Transverse colon (tissue), 3 donors: ENCODE measurements around the gene OSBP.
"Not testable (repeated sequence)": the region's sequence is repeated elsewhere in the genome, so short reads cannot be mapped to it uniquely, and the experiment has no call there.

ENCODE experiments used
- POLR2A ChIP-seq: fragments of 450-650 bp; IDR thresholded peaks from one replicate; pipeline ENCODE4 v1.6.1; 2016; ENCODE audit warnings: antibody characterized with exemption, mild to moderate bottlenecking, moderate library complexity
- POLR2AphosphoS5 ChIP-seq, 3 donors: sonication (generic); formaldehyde crosslinking; IDR thresholded peaks; one replicate each; pipeline ENCODE4 v1.6.1; 2016; ENCODE audit warnings: antibody characterized with exemption in 3 of 3

DNA sequence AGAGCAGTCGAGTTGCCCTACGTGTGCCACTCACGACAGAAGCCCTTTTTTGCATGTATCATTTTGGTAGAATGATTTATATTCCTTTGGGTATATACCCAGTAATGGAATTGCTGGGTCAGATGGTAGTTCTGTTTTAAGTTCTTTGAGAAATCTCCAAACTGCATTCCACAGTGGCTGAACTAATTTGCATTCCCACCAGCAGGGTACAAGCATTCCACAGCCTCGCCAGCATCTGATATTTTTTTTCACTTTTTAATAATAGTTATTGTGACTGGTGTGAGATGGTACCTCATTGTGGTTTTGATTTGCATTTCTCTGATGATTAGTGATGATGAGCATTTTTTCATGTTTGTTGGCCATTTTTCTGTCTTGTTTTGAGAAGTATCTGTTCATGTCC is 11.4 kb upstream of the OSBP start:
- not testable (repeated sequence) for TF ChIP-seq POLR2AphosphoS5 (IDR thresholded peaks at IDR 0.05); POLR2A
